ENCODE measurements around the gene HMCES. TPM values are rescaled to one million over a fixed set of nuclear protein-coding genes. Genes with fewer than 3 reads are reported as not detected.

HMCES gene
- total RNA-seq, 2 experiments from 2014 or later: 59.5 TPM

- CTCF ChIA-PET: no interaction called here
These were observed 74.2 kb downstream of the HMCES start for GRCh38 chr3:129352650-129353588.

GRCh38 chr3:129353589-129353941 lies 74.9 kb downstream of the HMCES start:
- ChIA-PET CTCF (no interaction called here), POLR2A (no interaction called here)

More at GRCh38 chr3:129352650-129353588, 74.2 kb downstream of the HMCES start:
- POLR2A ChIA-PET: no interaction called here

Other genes starting within 250 kb of the HMCES start
- gene GP9, start 218.1 kb upstream of the HMCES start, total RNA-seq: not detected
- gene RAB43, start 157.1 kb upstream of the HMCES start, total RNA-seq: 10 to 100 TPM; 25.2 to 32.5 TPM
- 10 to 100 TPM; 80.1 to 89.7 TPM for gene ISY1, start 117.8 kb upstream of the HMCES start, total RNA-seq
- 100 to 1,000 TPM; 427 to 439 TPM for gene CNBP, start 95.0 kb upstream of the HMCES start, total RNA-seq
- 100 to 1,000 TPM; 137 to 139 TPM for gene COPG1, start 29.3 kb upstream of the HMCES start, total RNA-seq
- under 1 TPM; 0.67 to 0.71 TPM for gene EFCAB12, start 149.8 kb downstream of the HMCES start, total RNA-seq
- gene MBD4, start 161.1 kb downstream of the HMCES start, total RNA-seq: 10 to 100 TPM; 46.1 to 48.2 TPM
- gene IFT122, start 161.4 kb downstream of the HMCES start, total RNA-seq: 10 to 100 TPM; 16.5 to 19.2 TPM
- gene RHO, start 249.8 kb downstream of the HMCES start, total RNA-seq: not detected